Stimulated activated CD8-positive, alpha-beta memory T cell treated with anti-CD3 and anti-CD28 coated beads, Interleukin-7, amount 100 ng/mL, for 48 hours (primary cell): ENCODE results near the gene PTTG1IP.

Experiments
- DNase-seq, 2 donors: peaks; one replicate each; pipeline ENCODE4 v3.0.0-alpha.2; 2020; ENCODE audit warnings: low read depth in 1 of 2; ENCODE audit errors: extremely low read depth in 1 of 2

Gene PTTG1IP

GRCh38 chr21:44898011-44898488 is 24.6 kb upstream of the PTTG1IP start:
- no peak for DNase-seq

DNA sequence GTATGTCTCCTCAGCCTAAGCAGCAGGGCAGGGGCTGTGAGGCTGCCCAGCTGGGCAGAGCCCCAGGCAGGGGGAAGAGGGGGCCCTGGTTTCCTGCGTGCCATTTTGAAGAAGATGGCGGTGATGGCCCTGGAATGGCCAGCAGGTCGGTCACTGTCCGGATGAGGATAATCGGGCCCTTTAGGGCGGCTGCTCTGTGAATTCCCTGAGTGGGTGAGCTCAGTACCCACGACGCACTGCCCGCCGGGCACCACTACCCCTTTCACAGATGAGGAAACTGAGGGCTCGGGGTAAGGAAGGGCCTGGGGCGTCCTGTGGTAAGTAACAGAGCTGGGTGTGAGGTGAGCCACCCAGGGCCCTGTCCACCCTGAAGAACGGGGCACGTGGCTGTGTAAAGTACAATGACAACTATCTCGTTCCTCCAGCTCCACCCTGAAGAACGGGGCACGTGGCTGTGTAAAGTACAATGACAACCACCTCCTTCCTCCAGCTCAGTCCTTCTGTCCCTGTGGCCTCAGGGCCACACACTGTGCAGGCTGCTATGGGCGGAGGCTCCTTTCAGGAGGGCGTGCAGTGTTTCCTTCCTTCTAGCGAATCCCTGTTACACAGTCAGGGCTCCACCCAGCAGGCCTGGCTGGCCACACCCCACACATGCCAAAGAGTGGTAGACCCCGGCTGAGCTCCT is 24.0 kb upstream of the PTTG1IP start:
- no peak for DNase-seq

DNA sequence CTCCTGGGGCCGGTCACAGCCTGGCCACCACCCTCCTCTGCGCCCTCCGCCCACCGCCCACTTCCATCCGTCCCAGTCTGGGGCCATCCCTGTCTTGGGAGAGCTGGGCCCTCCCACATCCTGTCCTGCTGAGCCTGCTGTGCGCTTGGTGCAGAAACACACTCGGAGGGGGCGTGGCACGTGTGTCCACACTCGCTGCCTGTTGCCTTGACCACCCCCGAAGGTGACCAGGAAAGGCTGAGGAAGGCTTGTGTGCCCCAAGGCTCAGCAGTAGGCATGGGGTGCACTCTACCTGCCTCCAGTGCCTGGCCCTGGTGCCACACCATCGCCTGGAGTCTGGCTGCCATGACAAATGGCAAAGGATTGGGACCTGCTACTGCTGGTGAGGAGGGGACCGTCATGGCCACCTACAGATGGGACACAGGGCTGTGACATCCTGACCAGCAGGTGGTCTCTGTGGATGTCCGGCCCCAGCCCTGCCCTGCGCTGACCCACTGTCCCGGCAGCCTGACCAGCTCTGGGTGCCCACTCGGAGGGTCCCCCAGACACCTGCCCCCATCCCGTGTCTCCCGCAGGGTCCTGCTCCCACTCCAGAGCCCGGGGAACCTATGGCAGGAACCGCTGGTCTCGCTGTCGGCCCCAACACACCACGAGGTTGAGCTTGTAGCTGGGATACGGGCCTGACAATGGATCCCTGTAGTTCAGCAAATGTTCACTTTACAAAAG is 23.2 kb upstream of the PTTG1IP start:
- DNase-seq, result no peak

GRCh38 chr21:44895859-44896258 is 22.4 kb upstream of the PTTG1IP start:
- no peak for DNase-seq

- DNase-seq, result no peak
These were observed 21.3 kb upstream of the PTTG1IP start for GRCh38 chr21:44894687-44895302.

GRCh38 chr21:44893948-44894656 is 20.6 kb upstream of the PTTG1IP start:
- no peak for DNase-seq

DNA sequence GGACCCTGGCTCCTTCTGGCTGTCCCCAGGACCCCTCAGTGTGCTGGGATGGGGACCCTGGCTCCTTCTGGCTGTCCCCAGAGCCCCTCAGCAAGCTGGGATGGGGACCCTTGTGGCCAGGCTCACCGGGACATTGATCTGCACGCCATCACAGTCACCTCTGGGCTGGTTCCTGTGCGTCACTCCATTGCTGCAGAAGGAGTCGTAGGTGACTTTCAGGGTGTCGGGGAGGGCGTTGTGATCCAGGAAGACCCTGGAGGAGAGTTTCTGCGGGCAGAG is 19.7 kb upstream of the PTTG1IP start:
- DNase-seq, result no peak

DNA sequence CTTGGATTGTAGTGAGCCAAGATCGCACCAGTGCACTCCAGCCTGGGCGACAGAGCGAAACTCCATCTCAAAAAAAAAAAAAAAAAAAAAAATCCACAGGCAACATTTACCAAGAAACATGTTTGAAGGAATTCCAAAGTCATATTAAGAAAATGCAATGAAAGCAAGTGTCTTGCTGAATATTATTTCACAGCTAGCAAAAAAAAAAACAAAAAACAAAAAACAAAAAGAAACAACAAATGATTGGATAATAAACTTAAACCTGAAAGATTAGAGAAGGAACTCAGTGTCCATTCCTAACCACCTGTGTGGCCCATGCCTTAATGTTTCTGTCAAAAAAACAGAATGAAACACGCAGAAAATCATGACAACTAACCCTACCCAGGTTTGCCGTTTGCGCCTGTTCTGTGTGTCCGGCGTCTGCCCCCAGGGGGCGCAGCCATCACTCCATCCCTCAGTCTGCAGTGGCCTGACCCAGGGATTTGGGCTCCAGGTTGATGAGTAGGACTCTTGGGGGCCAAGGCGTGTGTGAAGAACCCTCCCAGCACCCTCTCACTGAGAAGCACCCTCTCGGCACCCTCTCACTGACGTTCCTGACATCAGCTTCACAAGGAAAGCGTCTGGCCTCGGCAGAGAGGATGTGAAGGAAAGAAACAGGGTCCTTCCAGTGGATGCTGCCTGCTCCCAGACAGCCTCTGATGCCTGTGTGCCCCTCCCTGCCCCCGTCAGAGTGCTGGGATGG is 19.2 kb upstream of the PTTG1IP start:
- peak in 1 of 2 donors; percentile 46 for DNase-seq

GRCh38 chr21:44892095-44892494 is 18.6 kb upstream of the PTTG1IP start:
- no peak for DNase-seq

- no peak for DNase-seq
These were observed 18.1 kb upstream of the PTTG1IP start for GRCh38 chr21:44891631-44892031.

GRCh38 chr21:44890961-44891541 is 17.6 kb upstream of the PTTG1IP start:
- no peak for DNase-seq

- DNase-seq, result no peak
These were observed 16.9 kb upstream of the PTTG1IP start for GRCh38 chr21:44890338-44890931.

DNA sequence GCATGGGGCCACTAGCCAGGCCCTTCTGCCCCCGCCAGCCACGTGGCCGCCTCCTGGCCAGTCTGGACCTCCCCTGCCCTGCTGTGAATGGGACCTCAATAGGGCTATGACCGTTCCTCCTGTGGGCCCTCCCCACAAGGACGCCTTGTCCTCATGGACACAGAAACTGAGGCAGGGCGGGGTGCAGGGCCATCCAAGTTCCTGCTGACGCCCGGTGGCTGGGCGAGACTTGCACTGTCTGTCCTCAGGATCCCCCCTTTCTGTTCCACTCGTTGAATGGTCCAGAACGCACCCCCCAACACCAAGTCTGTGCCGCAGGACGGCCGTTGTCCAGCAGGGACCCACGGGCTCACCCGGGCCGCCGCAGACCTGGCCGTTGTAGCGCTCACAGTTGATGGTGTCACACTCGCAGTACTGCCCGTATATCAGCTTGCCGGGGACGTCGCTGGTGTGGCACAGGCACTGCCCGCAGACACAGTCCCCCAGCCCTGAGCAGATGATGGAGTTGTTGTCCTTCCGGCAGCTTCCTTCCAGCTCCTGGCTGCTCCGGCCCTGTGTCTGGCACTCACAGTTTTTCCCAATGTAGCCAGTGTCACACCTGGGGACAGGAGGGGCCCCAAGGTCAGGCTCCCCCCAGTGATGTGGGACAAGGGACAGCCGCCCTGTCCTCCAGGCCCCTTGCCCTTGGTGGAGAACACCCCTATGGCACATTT is 16.3 kb upstream of the PTTG1IP start:
- DNase-seq, result no peak

DNA sequence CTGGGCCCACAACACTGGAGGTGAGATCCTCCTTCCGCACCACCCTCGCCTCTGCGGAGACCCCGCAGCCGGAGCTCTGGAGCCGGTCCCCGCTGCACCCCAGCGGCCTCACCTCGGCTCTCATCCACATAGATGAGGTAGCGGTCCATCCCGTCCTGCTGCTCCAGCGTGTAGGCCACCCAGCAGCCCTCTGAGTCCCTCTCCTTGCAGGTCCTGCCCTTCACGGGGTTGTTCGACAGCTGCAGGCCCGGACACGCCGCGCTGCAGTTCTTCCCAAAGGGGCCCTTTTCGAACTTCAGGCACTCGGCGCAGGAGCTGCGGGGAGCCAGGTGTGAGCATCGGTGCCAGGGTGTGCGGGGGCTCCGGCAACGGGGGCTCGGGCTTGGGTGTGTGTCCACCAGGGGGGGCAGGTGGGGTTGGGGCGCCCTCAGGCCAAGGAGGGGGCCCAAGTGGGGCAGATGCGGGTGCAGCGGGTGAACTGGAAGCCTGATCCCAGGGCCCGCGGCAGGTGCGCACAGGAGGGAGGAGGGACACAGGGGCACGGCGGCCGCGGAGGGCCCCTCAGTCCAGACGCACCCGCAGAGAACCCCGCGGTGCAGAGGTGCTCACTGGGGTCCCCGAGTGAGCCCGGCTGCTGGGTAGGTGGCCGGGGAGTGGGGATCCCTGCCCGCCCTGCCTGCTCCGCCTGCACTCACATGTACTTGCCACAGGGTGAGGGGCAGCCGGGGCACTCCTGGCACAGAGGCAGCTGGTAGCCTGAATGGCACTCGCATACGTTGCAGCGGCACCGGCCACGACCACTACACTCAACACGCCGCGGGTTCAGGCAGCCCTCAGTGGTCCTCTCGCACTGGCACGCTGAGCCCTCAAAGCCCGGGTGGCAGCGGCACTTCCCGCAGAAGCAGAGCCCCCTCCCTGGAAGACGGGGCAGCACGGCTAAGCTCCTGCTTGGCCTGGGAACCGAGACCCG is 15.4 kb upstream of the PTTG1IP start:
- DNase-seq, result no peak

DNA sequence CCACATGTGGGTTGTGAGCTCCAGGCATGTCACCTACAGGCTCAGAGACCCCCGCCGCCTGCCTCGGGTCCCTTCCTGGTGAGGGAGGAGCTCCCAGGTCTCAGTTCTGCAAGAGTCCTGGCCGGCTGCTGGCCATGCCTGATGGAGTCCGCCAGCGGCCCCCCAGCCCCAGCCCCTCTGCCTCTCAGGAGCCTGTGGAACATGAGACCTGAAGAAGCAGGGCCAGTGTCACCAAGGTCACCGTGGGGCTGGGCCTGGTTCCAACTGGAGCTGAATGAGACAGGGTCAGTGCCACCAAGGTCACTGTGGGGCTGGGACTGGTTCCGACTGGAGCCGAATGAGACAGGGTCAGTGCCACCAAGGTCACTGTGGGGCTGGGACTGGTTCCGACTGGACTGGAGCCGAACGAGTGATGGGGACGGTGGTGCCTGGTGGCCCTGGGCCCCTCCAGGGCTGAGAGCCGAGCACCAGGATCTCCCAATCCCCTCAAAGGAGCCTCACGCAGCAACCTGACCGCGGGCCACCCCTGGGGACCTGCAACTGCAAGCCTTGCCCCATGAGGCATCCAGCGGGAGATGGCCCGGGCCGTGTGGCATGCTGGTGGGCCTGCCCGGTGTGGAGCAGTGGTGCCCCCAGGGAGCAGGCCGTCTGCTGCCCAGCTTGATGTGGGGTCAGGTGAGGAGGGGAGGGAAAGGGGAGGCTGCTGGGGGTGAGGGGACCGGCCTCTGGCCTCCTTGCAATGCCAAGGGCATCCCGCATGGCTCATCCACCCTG is 14.5 kb upstream of the PTTG1IP start:
- no peak for DNase-seq

- DNase-seq, result no peak
These were observed 13.8 kb upstream of the PTTG1IP start for GRCh38 chr21:44887126-44887806.
